Retinal pigment epithelial cell (primary cell): ENCODE data around the gene FZR1.
"Not testable (repeated sequence)": the region's sequence is repeated elsewhere in the genome, so short reads cannot be mapped to it uniquely, and the experiment has no call there.

Experiments used
- DNase-seq: peaks from one replicate; pipeline ENCODE4 v3.0.0-alpha.2; 2010; ENCODE audit warnings: low read depth
- H3K4me3 ChIP-seq: 2 replicates; pipeline ENCODE4 v1.5.1; 2011; ENCODE audit warnings: mild to moderate bottlenecking, low read length, control low read depth, moderate library complexity
- TF ChIP-seq, protein P1 (sequence below): conservative IDR thresholded peaks from 2 replicates; pipeline ENCODE4 v1.5.1; 2011; ENCODE audit warnings: low read depth, low read length, control low read depth, inconsistent platforms

FZR1 gene

GRCh38 chr19:3504735-3505134 lies 1.4 kb upstream of the FZR1 start:
- DNase-seq, result no peak
- H3K4me3 ChIP-seq, result no peak overlapping the region
- TF ChIP-seq, protein P1, sequence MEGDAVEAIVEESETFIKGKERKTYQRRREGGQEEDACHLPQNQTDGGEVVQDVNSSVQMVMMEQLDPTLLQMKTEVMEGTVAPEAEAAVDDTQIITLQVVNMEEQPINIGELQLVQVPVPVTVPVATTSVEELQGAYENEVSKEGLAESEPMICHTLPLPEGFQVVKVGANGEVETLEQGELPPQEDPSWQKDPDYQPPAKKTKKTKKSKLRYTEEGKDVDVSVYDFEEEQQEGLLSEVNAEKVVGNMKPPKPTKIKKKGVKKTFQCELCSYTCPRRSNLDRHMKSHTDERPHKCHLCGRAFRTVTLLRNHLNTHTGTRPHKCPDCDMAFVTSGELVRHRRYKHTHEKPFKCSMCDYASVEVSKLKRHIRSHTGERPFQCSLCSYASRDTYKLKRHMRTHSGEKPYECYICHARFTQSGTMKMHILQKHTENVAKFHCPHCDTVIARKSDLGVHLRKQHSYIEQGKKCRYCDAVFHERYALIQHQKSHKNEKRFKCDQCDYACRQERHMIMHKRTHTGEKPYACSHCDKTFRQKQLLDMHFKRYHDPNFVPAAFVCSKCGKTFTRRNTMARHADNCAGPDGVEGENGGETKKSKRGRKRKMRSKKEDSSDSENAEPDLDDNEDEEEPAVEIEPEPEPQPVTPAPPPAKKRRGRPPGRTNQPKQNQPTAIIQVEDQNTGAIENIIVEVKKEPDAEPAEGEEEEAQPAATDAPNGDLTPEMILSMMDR, result no peak

DNA sequence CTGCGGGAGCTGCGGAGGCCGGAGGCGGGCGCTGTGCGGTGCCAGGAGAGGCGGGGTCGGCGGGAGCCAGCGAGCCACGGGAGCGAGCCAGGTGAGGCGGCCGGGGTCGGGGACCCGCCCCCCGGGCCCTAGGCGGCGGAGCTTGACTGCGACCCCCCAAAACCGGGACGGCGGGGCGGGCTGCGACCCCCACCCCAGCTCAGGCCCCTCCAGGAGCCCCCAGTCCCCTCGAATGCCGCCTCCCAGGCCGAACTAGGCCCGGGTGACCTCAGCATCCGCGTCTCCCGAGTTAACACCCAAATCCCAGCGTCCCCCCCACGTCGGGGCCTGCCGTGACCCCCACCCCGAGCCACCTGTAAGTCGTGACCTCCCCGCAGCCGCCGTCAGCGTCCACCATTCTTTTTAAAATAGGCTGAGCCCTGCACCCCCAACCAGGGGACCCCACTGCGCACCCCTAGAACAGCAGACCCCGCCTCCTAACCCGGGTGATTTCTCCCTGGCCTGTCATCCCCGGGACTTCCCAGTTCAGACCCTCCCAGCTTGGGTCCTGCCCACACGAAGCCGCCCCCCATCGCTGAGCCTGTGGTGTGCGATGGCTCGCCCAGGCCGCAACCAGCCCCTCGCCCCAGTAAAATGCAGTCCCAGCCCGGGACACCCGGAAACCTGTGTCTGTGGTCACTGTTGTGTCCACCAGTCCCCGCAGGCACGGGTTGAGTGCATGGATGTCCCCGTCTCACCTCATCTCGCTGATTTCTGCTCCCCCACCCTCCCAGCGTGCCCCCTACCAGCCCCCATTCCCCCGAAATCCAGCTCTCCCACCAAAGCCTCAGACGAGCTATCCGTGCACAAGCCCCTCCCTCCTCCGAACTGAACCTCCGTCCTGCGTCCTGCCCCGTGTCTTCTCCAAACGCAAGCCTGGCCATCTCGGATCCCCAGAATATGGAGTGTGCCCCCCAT lies 551 bp downstream of the FZR1 start:
- TF ChIP-seq, protein P1, result no peak
- DNase-seq, result no peak

GRCh38 chr19:3507371-3508120 lies 1.4 kb downstream of the FZR1 start:
- DNase-seq, result no peak
- H3K4me3 ChIP-seq, result peak overlapping the region; percentile 82
- TF ChIP-seq, protein P1, result no peak

More for the DNA sequence above, 551 bp downstream of the FZR1 start:
- H3K4me3 ChIP-seq, result peak overlapping the region; percentile 82

GRCh38 chr19:3508121-3508661 lies 2.1 kb downstream of the FZR1 start:
- not testable (repeated sequence) for DNase-seq, H3K4me3 ChIP-seq

GRCh38 chr19:3508771-3509535 lies 2.8 kb downstream of the FZR1 start:
- H3K4me3 ChIP-seq, result no peak overlapping the region
- TF ChIP-seq, protein P1, result no peak
- no peak for DNase-seq

GRCh38 chr19:3509566-3509989 lies 3.5 kb downstream of the FZR1 start:
- TF ChIP-seq, protein P1, result no peak
- peak; percentile 24 for DNase-seq
- no peak overlapping the region for H3K4me3 ChIP-seq

DNA sequence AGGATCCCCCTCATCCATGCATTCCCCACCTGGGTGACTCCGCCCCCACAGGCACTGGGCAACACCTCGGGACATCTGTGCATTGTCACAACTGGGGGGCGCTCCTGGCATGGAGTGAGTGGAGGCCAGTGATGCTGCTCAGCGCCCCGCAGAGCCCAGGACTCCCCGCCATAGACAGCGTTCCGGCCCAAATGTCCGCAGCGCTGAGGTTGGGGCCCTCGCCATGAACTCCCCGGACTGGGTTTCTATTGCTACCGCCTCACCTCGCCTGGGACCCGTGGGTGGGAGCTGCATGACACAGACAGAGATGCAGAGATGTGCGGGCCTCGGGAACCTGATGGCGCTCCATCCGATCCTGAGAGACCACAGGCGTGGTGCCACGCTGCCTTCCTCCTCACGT lies 4.6 kb downstream of the FZR1 start:
- TF ChIP-seq, protein P1, result no peak
- DNase-seq, result no peak

More for the DNA sequence above, 4.6 kb downstream of the FZR1 start:
- no peak overlapping the region for H3K4me3 ChIP-seq
